ENCODE measurements around the gene NDFIP2. TPM values are rescaled to one million over a fixed set of nuclear protein-coding genes. Genes with fewer than 3 reads are reported as not detected.

NDFIP2 gene
- total and polyA plus RNA-seq, 7 donors = 14.7 to 48.2 (median 28.3) TPM

DNA sequence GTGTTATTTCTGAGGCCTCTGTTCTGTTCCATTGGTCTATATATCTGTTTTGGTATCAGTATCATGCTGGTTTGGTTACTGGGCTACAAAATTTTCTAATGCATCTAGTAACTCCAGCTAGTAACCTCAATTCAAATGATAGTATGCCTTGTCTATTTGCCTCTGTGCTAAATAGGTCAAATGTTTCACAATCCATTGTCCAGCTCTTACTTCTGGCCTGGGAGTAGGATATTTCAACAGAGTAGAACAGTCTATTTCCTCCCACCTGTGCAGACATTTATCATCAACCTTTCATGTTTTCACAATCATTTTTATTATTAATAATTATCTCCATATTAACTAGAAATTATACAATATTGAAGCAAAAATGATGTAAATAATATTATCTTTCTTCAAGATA is 18.1 kb upstream of the NDFIP2 start:
- Histone ChIP-seq H3K4me1 (no peaks in the 10 kb centered on the region), H3K9me3 (no peaks in the 10 kb centered on the region), H3K36me3 (ENCODE audit: insufficient read depth in 1 of 2, low read depth in 1 of 2) (no peaks in the 10 kb centered on the region), H3K27ac (peak overlapping the region; percentile 42), H3K4me3 (no peak overlapping the region), H3K27me3 (ENCODE audit: insufficient read depth in 3 of 3, low read length in 2 of 3) (no peaks in the 10 kb centered on the region)
- peak; percentile 87 to 97 (median 94) for ATAC-seq
- intact Hi-C loops (cut with DNase I) = no loop called here
- no peak for DNase-seq
- TF ChIP-seq, protein P1, sequence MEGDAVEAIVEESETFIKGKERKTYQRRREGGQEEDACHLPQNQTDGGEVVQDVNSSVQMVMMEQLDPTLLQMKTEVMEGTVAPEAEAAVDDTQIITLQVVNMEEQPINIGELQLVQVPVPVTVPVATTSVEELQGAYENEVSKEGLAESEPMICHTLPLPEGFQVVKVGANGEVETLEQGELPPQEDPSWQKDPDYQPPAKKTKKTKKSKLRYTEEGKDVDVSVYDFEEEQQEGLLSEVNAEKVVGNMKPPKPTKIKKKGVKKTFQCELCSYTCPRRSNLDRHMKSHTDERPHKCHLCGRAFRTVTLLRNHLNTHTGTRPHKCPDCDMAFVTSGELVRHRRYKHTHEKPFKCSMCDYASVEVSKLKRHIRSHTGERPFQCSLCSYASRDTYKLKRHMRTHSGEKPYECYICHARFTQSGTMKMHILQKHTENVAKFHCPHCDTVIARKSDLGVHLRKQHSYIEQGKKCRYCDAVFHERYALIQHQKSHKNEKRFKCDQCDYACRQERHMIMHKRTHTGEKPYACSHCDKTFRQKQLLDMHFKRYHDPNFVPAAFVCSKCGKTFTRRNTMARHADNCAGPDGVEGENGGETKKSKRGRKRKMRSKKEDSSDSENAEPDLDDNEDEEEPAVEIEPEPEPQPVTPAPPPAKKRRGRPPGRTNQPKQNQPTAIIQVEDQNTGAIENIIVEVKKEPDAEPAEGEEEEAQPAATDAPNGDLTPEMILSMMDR (IDR thresholded peaks at IDR 0.05) = no peak

DNA sequence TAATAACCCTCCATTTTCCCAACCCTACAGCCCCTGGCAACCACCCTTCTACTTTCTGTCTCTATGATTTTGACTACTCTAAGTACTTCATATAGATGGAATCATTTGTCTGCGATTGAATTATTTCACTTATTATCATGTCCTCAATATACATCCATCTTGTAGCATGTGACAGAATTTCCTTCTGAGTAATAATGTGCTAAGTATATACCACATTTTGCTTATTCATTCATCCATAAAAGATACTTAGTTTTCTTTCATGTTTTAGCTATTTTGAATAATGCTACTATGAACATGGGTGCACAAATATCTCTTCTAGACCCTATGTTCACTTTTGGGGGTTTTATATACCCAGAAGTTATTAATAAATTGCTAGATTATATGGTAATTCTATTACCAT is 17.4 kb upstream of the NDFIP2 start:
- ATAC-seq = no peak
- no peak for DNase-seq
- Histone ChIP-seq H3K36me3 (ENCODE audit: insufficient read depth in 1 of 2, low read depth in 1 of 2) (no peaks in the 10 kb centered on the region), H3K9me3 (no peaks in the 10 kb centered on the region), H3K4me3 (no peak overlapping the region), H3K27ac (peak overlapping the region; percentile 42), H3K27me3 (ENCODE audit: insufficient read depth in 3 of 3, low read length in 2 of 3) (no peaks in the 10 kb centered on the region), H3K4me1 (no peaks in the 10 kb centered on the region)
- 96 to 100% (median 98%) methylated on average over 1 of the region's 1 CpG for whole genome bisulfite sequencing, 3 donors
- intact Hi-C loops (cut with DNase I) = no loop called here
- TF ChIP-seq, protein P1 (IDR thresholded peaks at IDR 0.05) = no peak

DNA sequence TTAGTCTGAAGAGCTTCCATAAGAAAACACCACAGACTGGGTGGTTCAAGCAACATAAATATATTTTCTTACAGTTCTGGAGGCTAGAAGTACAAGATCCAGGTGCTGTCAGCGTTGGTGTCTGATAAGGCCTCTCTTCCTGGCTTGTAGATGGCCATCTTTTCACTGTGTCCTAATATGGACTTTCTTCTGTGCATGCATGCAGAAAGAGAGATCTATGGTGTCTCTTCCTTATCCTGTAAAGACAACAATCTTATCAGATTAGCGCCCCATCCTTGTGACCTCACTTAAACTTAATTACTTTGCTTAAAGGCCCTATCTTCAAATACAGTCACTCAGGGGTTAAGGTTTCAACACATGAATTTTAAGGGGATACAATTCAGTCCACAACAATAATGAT is 14.1 kb upstream of the NDFIP2 start:
- TF ChIP-seq, protein P1 (IDR thresholded peaks at IDR 0.05) = no peak
- Histone ChIP-seq H3K4me3 (no peak overlapping the region), H3K27me3 (ENCODE audit: insufficient read depth in 3 of 3, low read length in 2 of 3) (no peaks in the 10 kb centered on the region), H3K36me3 (ENCODE audit: insufficient read depth in 1 of 2, low read depth in 1 of 2) (no peaks in the 10 kb centered on the region), H3K9me3 (no peaks in the 10 kb centered on the region), H3K27ac (no peak overlapping the region), H3K4me1 (no peaks in the 10 kb centered on the region)
- ATAC-seq (no peak), DNase-seq (no peak)
- WGBS, 3 donors = 87 to 97% (median 89%) methylated on average over 2 of the region's 2 CpGs
- intact Hi-C loops (cut with DNase I) = no loop called here

DNA sequence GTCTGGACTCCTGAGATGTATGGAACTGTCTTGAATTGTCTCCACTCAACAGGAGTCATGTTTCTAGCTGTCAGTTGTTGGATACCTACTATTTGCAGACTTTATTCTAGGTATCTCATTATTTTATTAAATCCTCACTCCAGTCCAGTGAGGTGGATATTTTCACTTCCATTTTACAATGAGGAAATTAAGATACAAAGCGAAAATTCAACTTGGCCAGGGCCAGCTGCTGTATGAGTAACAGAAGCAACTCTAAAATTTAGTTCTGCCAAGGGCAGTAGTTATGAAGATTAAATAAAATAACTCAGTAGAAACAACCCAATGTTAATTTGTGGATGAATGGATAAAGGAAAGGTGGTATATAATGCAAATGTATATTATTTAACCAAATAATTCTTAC is 12.6 kb upstream of the NDFIP2 start:
- Histone ChIP-seq H3K4me1 (no peaks in the 10 kb centered on the region), H3K9me3 (no peaks in the 10 kb centered on the region), H3K27me3 (ENCODE audit: insufficient read depth in 3 of 3, low read length in 2 of 3) (no peaks in the 10 kb centered on the region), H3K36me3 (ENCODE audit: insufficient read depth in 1 of 2, low read depth in 1 of 2) (no peaks in the 10 kb centered on the region), H3K27ac (no peak overlapping the region), H3K4me3 (no peak overlapping the region)
- 84 to 95% (median 87%) methylated on average over 1 of the region's 1 CpG for WGBS, 3 donors
- no peak for DNase-seq
- ATAC-seq = no peak
- TF ChIP-seq, protein P1 (IDR thresholded peaks at IDR 0.05) = no peak
- intact Hi-C loops (cut with DNase I) = no loop called here

DNA sequence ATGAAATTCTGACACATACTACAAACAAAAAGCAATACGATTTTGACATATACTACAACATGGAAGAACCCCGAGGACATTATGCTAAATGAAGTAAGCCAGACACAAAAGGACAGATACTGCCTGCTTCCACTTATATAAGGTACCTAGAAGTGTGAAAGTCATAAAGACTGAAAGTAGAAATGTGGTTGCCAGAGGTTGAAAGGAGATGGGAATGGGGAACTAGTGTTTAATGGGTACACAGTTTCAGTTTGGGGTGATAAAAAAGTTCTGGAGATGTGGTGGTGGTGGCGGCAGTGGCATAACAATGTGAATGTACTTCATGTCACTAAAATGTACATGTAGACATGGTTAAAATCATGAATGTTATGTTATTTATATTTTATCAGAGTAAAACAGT is 12.1 kb upstream of the NDFIP2 start:
- TF ChIP-seq, protein P1 (IDR thresholded peaks at IDR 0.05) = no peak
- no peaks in the 10 kb centered on the region for H3K9me3 ChIP-seq
- no peaks in the 10 kb centered on the region for H3K4me1 ChIP-seq
- WGBS, 3 donors = 87 to 92% (median 89%) methylated on average over 3 of the region's 3 CpGs
- no peak overlapping the region for H3K4me3 ChIP-seq
- intact Hi-C loops (cut with DNase I) = no loop called here
- no peak overlapping the region for H3K27ac ChIP-seq
- DNase-seq = no peak
- ATAC-seq = no peak
- H3K36me3 ChIP-seq (ENCODE audit: insufficient read depth in 1 of 2, low read depth in 1 of 2) = no peaks in the 10 kb centered on the region
- no peaks in the 10 kb centered on the region for H3K27me3 ChIP-seq (ENCODE audit: insufficient read depth in 3 of 3, low read length in 2 of 3)

All from psoas muscle (tissue), 8 donors.